ENCODE measurements around the gene TPPP.

TPPP gene

DNA sequence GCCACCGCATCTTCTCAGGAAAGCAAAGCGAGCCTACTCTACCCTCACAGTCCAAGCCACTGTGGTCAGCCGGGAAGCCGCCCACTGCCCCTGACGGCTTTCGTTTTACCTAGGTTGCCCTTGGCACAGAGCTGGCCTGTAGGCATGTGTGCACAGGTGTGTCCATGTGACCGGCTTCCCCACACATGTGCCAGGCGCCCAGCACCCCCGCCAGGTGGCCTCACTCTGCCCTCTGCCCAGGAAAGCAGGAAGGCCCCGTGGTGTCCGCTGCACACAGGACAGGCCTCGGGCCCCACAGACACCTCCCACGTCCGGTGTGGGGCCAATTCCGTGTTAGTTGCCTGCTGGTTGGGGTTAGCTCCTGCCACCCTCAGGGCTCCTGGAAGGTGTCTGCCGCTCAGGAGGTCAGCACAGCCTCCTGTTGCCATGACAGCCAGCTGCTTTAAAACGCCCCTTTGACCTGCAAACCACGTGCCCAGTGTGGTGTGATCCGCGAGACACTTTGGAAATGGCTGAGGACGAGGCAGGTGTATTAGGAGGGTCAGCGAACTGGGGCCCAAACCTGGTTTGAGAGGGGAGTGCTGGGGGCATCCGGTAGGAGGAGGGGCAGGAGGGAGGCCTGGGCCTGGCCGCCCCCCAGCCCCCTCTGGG, 28.7 kb downstream of the TPPP start:
- DNase-seq (ENCODE audit: low read depth): no peak
- TF ChIP-seq, protein P1, sequence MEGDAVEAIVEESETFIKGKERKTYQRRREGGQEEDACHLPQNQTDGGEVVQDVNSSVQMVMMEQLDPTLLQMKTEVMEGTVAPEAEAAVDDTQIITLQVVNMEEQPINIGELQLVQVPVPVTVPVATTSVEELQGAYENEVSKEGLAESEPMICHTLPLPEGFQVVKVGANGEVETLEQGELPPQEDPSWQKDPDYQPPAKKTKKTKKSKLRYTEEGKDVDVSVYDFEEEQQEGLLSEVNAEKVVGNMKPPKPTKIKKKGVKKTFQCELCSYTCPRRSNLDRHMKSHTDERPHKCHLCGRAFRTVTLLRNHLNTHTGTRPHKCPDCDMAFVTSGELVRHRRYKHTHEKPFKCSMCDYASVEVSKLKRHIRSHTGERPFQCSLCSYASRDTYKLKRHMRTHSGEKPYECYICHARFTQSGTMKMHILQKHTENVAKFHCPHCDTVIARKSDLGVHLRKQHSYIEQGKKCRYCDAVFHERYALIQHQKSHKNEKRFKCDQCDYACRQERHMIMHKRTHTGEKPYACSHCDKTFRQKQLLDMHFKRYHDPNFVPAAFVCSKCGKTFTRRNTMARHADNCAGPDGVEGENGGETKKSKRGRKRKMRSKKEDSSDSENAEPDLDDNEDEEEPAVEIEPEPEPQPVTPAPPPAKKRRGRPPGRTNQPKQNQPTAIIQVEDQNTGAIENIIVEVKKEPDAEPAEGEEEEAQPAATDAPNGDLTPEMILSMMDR (conservative IDR thresholded peaks at IDR 0.05; ENCODE audit: low read depth, low read length): no peak
- H3K4me3 ChIP-seq (ENCODE audit: low read depth, low read length): no peak overlapping the region

DNA sequence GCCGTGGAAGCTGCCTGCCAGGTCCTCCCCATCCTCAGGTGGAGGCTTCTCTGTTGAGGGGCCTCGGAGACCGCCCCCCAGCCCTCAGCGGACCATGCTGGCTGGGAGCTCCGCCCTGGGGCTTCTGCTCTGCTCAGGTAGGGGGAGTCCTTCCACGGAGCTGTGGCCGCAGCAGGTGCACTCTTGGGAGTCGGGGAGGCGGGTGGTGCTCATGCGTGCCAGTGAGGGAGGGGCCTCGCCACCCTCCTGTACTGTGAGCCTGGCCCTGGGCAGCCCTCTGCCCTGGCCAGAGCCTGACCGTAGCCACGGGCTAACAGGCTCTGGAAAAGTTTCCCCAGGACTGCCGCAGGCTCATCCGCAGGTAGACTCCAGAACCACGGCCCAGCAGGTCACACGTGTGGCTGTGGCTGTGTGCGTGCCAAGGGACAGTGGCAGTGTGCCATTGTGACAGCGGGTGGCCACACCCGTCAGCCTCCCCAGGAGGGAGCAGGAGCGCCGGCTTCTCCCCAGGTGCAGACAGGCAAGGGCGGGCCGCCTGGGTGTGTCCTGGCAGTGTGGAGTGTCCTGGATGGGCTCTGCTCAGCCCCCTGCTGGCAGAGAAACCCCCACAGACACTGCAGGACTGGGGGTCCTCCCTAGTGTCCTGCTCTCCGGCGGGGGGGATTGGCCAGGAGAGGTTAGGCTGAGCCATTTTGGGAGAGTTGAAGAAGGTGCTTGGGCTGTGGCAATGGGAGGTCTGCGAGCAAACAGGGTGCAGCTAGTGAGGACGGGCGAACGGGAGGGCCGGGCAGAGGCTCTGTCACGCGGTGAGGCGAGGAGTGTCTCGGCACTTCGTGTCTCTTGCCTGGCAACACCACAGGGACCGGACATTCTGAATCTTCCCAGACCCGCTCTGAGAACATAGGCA, 29.5 kb downstream of the TPPP start:
- H3K4me3 ChIP-seq (ENCODE audit: low read depth, low read length): no peak overlapping the region
- TF ChIP-seq, protein P1 (conservative IDR thresholded peaks at IDR 0.05; ENCODE audit: low read depth, low read length): no peak
- no peak for DNase-seq (ENCODE audit: low read depth)

DNA sequence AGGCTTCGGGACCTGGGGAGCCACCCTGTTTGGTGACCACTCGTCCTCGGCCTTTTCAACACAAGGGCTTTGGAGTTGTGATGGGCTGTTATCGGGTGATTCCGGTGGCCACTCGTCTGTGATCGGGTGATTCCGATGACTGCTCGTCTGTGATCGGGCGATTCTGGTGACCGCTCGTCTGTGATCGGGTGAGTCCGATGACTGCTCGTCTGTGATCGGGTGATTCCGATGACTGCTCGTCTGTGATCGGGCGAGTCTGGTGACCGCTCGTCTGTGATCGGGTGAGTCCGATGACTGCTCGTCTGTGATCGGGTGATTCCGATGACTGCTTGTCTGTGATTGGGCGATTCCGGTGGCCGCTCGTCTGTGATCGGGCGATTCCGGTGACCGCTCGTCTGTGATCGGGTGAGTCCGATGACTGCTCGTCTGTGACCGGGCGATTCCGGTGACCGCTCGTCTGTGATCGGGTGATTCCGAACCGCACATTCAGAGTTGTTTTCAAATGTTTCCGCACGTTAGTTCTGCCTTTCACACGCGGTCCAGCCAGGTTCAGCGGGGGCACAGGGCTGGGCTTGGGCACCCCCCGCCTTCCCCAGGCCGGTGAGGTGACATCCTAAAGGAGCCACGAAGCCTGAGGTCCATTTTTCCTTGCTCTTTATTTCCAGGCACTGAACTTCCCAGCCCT, 30.3 kb downstream of the TPPP start:
- TF ChIP-seq, protein P1 (conservative IDR thresholded peaks at IDR 0.05; ENCODE audit: low read depth, low read length): no peak
- H3K4me3 ChIP-seq (ENCODE audit: low read depth, low read length): no peak overlapping the region
- no peak for DNase-seq (ENCODE audit: low read depth)

DNA sequence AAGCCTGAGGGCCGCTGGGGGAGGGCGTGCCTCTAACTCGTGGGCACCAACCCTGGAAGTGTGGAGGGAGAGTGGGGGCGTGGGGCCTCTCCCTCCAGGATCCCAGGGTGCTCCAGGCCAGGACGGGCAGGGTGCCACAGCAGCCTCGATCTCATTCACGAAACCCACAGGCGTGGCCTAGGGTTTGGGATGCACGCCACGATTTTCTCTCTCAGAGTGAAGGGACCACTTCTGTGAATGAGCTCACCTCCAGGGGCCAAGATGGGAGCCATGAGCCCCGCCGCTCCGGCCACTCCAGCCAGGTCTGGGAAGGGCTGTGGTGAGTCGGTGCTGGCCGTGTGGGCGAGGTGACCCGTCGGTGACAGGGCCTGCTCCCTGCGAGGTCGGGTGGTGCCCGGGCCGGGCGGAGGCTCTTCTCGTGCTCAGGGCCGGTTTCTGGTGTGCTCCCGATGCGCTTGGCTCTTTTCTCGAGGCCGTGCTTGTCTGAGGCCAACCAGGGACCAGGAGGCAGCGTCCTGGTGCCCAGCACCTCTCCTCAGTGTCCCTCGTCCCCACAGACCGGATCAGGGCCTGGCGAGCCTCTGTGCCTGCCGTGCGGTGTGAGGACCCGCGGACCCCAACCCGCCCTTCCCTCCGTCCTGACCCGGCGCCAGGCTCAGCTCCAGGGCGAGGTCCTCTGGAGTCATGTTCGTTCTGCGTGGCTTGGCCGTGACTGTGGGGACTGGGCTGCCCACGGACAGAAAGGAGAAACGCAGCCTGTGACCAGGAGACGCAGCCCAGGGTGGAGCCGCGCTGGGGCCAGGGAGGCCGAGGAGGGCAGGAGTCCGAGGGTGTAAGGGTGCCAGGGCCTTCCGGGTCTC, 31.0 kb downstream of the TPPP start:
- no peak overlapping the region for H3K4me3 ChIP-seq (ENCODE audit: low read depth, low read length)
- no peak for DNase-seq (ENCODE audit: low read depth)
- TF ChIP-seq, protein P1 (conservative IDR thresholded peaks at IDR 0.05; ENCODE audit: low read depth, low read length): no peak

DNA sequence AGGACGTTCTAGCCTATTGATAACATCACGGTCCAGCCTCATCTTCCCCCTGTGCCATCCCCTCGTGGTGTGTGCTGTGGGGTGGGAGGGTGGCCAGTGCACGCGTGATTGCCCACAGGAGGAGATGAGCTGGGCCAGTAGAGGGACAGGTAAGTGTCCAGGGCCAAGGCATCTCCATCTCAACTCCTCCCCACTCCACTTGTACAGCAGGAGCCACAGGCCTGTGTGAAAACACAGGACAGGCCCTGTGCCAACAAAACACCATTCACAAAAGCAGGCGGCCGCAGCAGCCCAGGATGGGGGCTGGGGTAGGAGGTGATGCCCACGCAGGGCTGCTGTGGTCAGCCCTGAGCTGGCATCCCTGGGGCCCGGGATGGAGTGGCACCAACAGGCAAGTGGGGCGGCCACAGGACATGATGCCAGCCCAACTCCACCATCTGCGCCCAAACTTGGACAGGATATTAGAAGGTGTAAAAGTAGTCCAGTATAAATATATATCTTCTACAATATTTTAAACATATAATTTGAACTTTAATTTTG, 32.6 kb downstream of the TPPP start:
- no peak overlapping the region for H3K4me3 ChIP-seq (ENCODE audit: low read depth, low read length)
- no peak for DNase-seq (ENCODE audit: low read depth)
- TF ChIP-seq, protein P1 (conservative IDR thresholded peaks at IDR 0.05; ENCODE audit: low read depth, low read length): no peak
